HepG2 (cell line): ENCODE results near the gene SLC25A52. TPM values are rescaled to one million over a fixed set of nuclear protein-coding genes. Genes with fewer than 3 reads are reported as not detected.

Experiments
- ATAC-seq: fragments of 200-7000 bp; cut with Tn5 transposase; 3 replicates; pipeline ENCODE4 v1.9.1; 2020; ENCODE audit warnings: mild to moderate bottlenecking, moderate library complexity
- BruUV-seq: library from RNA; stranded (reverse); fragments of 400-500 nt; replicated peaks from 2 replicates; lab custom pipeline; 2021; lab: Mats Ljungman, UMichigan
- CTCF ChIA-PET: fragments of 300-600 bp; formaldehyde crosslinking; extraction: SDS; loops from one replicate; lab custom pipeline; 2021; ENCODE audit warnings: low total read pairs, inconsistent platforms, low intra/inter-chr PET ratio; lab: Yijun Ruan, JAX
- POLR2A ChIA-PET: fragments of 350-600 bp; sonication (Branson Sonifier 250); formaldehyde crosslinking; loops from one replicate; lab custom pipeline; 2020; ENCODE audit warnings: antibody characterized with exemption, inconsistent platforms; lab: Yijun Ruan, JAX
- DNase-seq: peaks from one replicate; pipeline ENCODE4 v3.0.0-alpha.2; 2015; ENCODE audit warnings: low spot score
- FAIRE-seq: peaks from 3 replicates; lab custom pipeline; 2011; peaks lifted over from hg19 to GRCh38; lab: Jason Lieb, UNC
- H2AFZ ChIP-seq: one replicate; pipeline ENCODE4 v1.6.1; 2011; ENCODE audit warnings: low read length, inconsistent platforms
- H3K27ac ChIP-seq: fragments of 300-600 bp; 3 replicates; pipeline ENCODE4 v1.8.0; 2011; ENCODE audit warnings: mixed run types, mild to moderate bottlenecking, mixed read lengths, low read length, inconsistent platforms; ENCODE audit not compliant: insufficient read depth; ENCODE audit errors: extremely low read length
- H3K27me3 ChIP-seq, 2 experiments: fragments of 200-600 bp in 1 of 2; 2 replicates in 1 of 2; 3 replicates in 1 of 2; pipeline versions ENCODE4 v1.6.0 to v1.8.0; 2011; ENCODE audit warnings: low read length in 2 of 2, mild to moderate bottlenecking in 2 of 2, moderate library complexity in 2 of 2, inconsistent platforms in 1 of 2; ENCODE audit not compliant: insufficient read depth in 2 of 2, control insufficient read depth in 1 of 2
- H3K36me3 ChIP-seq, 2 experiments: fragments of 200-600 bp in 1 of 2; replicated peaks in 1 of 2; 2 replicates in 1 of 2; 3 replicates in 1 of 2; pipeline versions ENCODE4 v1.5.1 to v1.8.0; 2011; ENCODE audit warnings: low read length in 2 of 2, inconsistent platforms in 1 of 2; ENCODE audit not compliant: insufficient read depth in 2 of 2, control insufficient read depth in 1 of 2
- H3K4me1 ChIP-seq: 2 replicates; pipeline ENCODE4 v1.5.1; 2012; ENCODE audit warnings: low read length, inconsistent platforms; ENCODE audit not compliant: insufficient read depth
- H3K4me2 ChIP-seq: 2 replicates; pipeline ENCODE4 v1.6.0; 2011; ENCODE audit warnings: low read depth, low read length, inconsistent platforms
- H3K4me3 ChIP-seq, 3 experiments: fragments of 200-600 bp in 1 of 3; sonication (generic), shearing (Covaris generic) in 1 of 3; replicated peaks in 1 of 3; 2 replicates each; pipeline ENCODE4 v1.5.1; 2011 to 2016; ENCODE audit warnings: low read length in 3 of 3, inconsistent platforms in 2 of 3, low read depth in 2 of 3, mild to moderate bottlenecking in 2 of 3, control low read depth in 1 of 3, mixed read lengths in 1 of 3; ENCODE audit not compliant: insufficient read depth in 1 of 3
- H3K79me2 ChIP-seq: one replicate; pipeline ENCODE4 v1.6.1; 2011; ENCODE audit warnings: low read length, inconsistent platforms; ENCODE audit not compliant: insufficient read depth
- H3K9ac ChIP-seq: 2 replicates; pipeline ENCODE4 v1.6.0; 2011; ENCODE audit warnings: mild to moderate bottlenecking, low read depth, low read length, inconsistent platforms; ENCODE audit not compliant: insufficient read depth
- H3K9me3 ChIP-seq: 2 replicates; pipeline ENCODE4 v1.5.1; 2012; ENCODE audit warnings: mild to moderate bottlenecking, low read length
- H4K20me1 ChIP-seq: 2 replicates; pipeline ENCODE4 v1.6.0; 2011; ENCODE audit warnings: inconsistent platforms, mild to moderate bottlenecking, low read length, moderate library complexity; ENCODE audit not compliant: insufficient read depth
- KLF11 ChIP-seq: IDR thresholded peaks from 2 replicates; pipeline ENCODE4 v1.6.1; 2016; ENCODE audit warnings: missing compliant biosample characterization
- NKX3-1 ChIP-seq: sonication (generic); formaldehyde crosslinking; IDR thresholded peaks from 2 replicates; pipeline ENCODE4 v1.5.0; 2020; ENCODE audit warnings: missing genetic modification reagents
- SMAD9 ChIP-seq: sonication (generic); formaldehyde crosslinking; IDR thresholded peaks from 2 replicates; pipeline ENCODE4 v1.5.1; 2020; ENCODE audit warnings: mild to moderate bottlenecking, missing genetic modification reagents
- SRSF9 ChIP-seq: fragments of 200-400 bp; formaldehyde crosslinking; IDR thresholded peaks from 2 replicates; pipeline ENCODE4 v1.6.1; 2018; ENCODE audit warnings: borderline replicate concordance, mild to moderate bottlenecking, low read depth, low read length; ENCODE audit not compliant: insufficient read depth, poor library complexity, severe bottlenecking
- ZNF3 ChIP-seq: IDR thresholded peaks from 2 replicates; pipeline ENCODE4 v1.7.0; 2017; ENCODE audit warnings: inconsistent platforms
- ZNF616 ChIP-seq: sonication (generic); formaldehyde crosslinking; IDR thresholded peaks from 2 replicates; pipeline ENCODE4 v1.5.0; 2020; ENCODE audit warnings: low read depth, mild to moderate bottlenecking, missing genetic modification reagents
- ZNF678 ChIP-seq: sonication (generic); formaldehyde crosslinking; IDR thresholded peaks from 2 replicates; pipeline ENCODE4 v1.4.0; 2020; ENCODE audit warnings: mild to moderate bottlenecking, missing genetic modification reagents
- ZUFSP ChIP-seq: sonication (generic); formaldehyde crosslinking; IDR thresholded peaks from 2 replicates; pipeline ENCODE4 v1.9.0; 2021; ENCODE audit warnings: missing genetic modification reagents, mild to moderate bottlenecking, borderline replicate concordance
- WGBS: methylation state at CpG from one replicate; pipeline ENCODE4 v1.1.6; 2017; ENCODE audit warnings: low lambda C conversion rate; 5-methylcytosine and 5-hydroxymethylcytosine counted together
- in situ Hi-C: cut with HindIII; loops from 2 replicates; pipeline ENCODE4 v1.10.0; 2017; ENCODE audit warnings: low pct_unique_long_range_greater_than_20kb; ENCODE audit not compliant: extremely low pct_ligation_motif_present
- intact Hi-C: fragments of 100-400 bp; cut with micrococcal nuclease; formaldehyde crosslinking; loops from one replicate; pipeline ENCODE4 v1.10.0; 2022; ENCODE audit not compliant: unreplicated experiment
- polyA plus RNA-seq, 8 experiments: library from polyadenylated mRNA; depleted of rRNA in 3 of 8; stranded (reverse) in 7 of 8; unstranded in 1 of 8; fragments of >200 nt; fragmentation: Illumina TruSeq in 4 of 8; extraction: Trizol in 4 of 8; gene quantifications; 2 replicates each; pipeline versions ENCODE4 v1.2.1 to v1.2.3, GENCODE V29; 2011 to 2016; ENCODE audit warnings: low read depth in 4 of 8, missing spikeins in 1 of 8, mixed read lengths in 1 of 8; ENCODE audit not compliant: insufficient read depth in 1 of 8
- total RNA-seq, 5 experiments: library from RNA; depleted of rRNA; stranded (reverse); fragments of >200 nt; fragmentation: Illumina TruSeq; extraction: Trizol; gene quantifications; 2 replicates each; pipeline ENCODE4 v1.2.3, GENCODE V29; 2016; ENCODE audit warnings: low read depth in 1 of 5
- TF ChIP-seq, protein P1 (sequence below): sonication (generic); formaldehyde crosslinking; IDR thresholded peaks from 2 replicates; pipeline ENCODE4 v1.9.0; 2021; ENCODE audit warnings: missing genetic modification reagents, borderline replicate concordance
- TF ChIP-seq, protein P2 (sequence below): sonication (generic); formaldehyde crosslinking; IDR thresholded peaks from 2 replicates; pipeline ENCODE4 v1.4.0; 2020; ENCODE audit warnings: missing genetic modification reagents, mild to moderate bottlenecking, borderline replicate concordance

Gene SLC25A52
- total and polyA plus RNA-seq, 2 of the 13 experiments (the other 11 are each of a cell fraction or from before 2014, with no cell fraction given), result 0.46 TPM; not detected in 1

- intact Hi-C loops, result loop anchor here (2.0 to 10.0 kb wide), 3 partner anchors 113 to 749 kb away; no protein-coding TSS in a partner anchor
- TF ChIP-seq ZNF616 (CRISPR knock-in tag), result no peak
- TF ChIP-seq, protein P1, sequence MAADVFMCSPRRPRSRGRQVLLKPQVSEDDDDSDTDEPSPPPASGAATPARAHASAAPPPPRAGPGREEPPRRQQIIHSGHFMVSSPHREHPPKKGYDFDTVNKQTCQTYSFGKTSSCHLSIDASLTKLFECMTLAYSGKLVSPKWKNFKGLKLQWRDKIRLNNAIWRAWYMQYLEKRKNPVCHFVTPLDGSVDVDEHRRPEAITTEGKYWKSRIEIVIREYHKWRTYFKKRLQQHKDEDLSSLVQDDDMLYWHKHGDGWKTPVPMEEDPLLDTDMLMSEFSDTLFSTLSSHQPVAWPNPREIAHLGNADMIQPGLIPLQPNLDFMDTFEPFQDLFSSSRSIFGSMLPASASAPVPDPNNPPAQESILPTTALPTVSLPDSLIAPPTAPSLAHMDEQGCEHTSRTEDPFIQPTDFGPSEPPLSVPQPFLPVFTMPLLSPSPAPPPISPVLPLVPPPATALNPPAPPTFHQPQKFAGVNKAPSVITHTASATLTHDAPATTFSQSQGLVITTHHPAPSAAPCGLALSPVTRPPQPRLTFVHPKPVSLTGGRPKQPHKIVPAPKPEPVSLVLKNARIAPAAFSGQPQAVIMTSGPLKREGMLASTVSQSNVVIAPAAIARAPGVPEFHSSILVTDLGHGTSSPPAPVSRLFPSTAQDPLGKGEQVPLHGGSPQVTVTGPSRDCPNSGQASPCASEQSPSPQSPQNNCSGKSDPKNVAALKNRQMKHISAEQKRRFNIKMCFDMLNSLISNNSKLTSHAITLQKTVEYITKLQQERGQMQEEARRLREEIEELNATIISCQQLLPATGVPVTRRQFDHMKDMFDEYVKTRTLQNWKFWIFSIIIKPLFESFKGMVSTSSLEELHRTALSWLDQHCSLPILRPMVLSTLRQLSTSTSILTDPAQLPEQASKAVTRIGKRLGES (CRISPR knock-in tag), result no peak
- TF ChIP-seq NKX3-1 (CRISPR knock-in tag), result no peak
- no peak for TF ChIP-seq SRSF9
- TF ChIP-seq ZNF678 (CRISPR knock-in tag), result no peak
- TF ChIP-seq ZNF3 (CRISPR knock-in tag), result no peak
- TF ChIP-seq SMAD9 (CRISPR knock-in tag), result no peak
- TF ChIP-seq KLF11 (CRISPR knock-in tag), result no peak
- TF ChIP-seq, protein P2, sequence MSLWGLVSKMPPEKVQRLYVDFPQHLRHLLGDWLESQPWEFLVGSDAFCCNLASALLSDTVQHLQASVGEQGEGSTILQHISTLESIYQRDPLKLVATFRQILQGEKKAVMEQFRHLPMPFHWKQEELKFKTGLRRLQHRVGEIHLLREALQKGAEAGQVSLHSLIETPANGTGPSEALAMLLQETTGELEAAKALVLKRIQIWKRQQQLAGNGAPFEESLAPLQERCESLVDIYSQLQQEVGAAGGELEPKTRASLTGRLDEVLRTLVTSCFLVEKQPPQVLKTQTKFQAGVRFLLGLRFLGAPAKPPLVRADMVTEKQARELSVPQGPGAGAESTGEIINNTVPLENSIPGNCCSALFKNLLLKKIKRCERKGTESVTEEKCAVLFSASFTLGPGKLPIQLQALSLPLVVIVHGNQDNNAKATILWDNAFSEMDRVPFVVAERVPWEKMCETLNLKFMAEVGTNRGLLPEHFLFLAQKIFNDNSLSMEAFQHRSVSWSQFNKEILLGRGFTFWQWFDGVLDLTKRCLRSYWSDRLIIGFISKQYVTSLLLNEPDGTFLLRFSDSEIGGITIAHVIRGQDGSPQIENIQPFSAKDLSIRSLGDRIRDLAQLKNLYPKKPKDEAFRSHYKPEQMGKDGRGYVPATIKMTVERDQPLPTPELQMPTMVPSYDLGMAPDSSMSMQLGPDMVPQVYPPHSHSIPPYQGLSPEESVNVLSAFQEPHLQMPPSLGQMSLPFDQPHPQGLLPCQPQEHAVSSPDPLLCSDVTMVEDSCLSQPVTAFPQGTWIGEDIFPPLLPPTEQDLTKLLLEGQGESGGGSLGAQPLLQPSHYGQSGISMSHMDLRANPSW (CRISPR knock-in tag), result no peak
- no peak for TF ChIP-seq ZUFSP (CRISPR knock-in tag)
- no peak for ATAC-seq
These were observed 37.1 kb downstream of the SLC25A52 start for GRCh38 chr18:31723639-31723989.

More at GRCh38 chr18:31723639-31723989, 37.1 kb downstream of the SLC25A52 start:
- CTCF ChIA-PET, result no interaction called here
- DNase-seq (no peak), FAIRE-seq (no peak)
- POLR2A ChIA-PET, result no interaction called here
- no TSS peak for BruUV-seq
- Histone ChIP-seq H2AFZ (no peak overlapping the region), H3K36me3 (no peaks in the 10 kb centered on the region), H3K79me2 (no peaks in the 10 kb centered on the region), H4K20me1 (no peaks in the 10 kb centered on the region), H3K4me1 (no peaks in the 10 kb centered on the region), H3K27me3 (peaks cover 0 to 18% of the 10 kb centered on the region in 2 experiments; a peak in 3 of 5 replicates), H3K9me3 (peaks cover 12% of the 10 kb centered on the region), H3K4me3 (no peak overlapping the region), H3K27ac (no peak overlapping the region), H3K4me2 (no peak overlapping the region), H3K9ac (no peak overlapping the region)
- WGBS, result 47% methylated on average over 7 of the region's 7 CpGs
- in situ Hi-C loops, result loop anchor here (5.0 kb wide), 1 partner anchor 166 kb away; no protein-coding TSS in a partner anchor
